NCI-H2081 treated with DMSO at 0.1 percent for 48 hours (cell line): ENCODE measurements around the gene LIMK2.
"Not testable (repeated sequence)": the region's sequence is repeated elsewhere in the genome, so short reads cannot be mapped to it uniquely, and the experiment has no call there.

ENCODE experiments used
- DNase-seq: peaks from one replicate; lab custom pipeline; 2025; lab: John Stamatoyannopoulos, UW

LIMK2 gene

DNA sequence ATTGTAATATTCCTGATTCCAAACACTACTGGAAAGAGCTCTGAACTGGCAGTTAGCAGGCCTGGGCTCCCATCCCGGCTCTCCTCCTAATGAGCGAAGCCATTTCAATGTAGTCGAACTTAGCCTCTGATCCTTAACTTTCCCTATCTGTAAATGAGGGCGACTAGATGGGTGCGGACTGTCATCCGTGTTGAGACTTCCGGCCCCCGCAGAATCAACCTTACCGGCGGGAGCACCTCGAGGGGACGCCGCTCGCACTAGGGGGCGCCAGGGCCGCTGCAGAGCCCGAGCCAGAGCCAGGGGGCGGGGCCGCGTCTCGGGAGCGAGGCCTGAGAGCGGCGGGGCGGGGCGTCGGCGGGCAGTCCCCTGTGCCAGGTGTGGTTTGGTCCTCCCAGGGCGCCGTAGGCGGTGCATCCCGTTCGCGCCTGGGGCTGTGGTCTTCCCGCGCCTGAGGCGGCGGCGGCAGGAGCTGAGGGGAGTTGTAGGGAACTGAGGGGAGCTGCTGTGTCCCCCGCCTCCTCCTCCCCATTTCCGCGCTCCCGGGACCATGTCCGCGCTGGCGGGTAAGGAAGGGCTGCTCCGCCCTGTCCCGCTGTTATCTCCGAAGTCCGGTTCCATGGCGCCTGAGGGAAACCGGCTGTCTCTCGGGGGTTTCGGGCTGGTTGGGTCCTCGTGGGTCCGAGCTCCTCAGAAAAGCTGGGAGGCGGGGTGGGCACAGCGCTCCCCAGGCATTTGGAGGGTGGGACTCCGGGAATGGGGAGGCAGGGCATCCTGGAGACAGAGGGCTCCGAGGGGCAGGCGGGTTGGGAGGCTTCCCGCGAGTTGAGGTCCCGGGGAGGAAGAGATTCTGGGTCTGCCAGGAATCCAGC lies at the start of gene LIMK2:
LIMK2 (plus strand) TSS at position 437 of the 869 bp plus-strand sequence; CDS start at position 548, 111 bp downstream.
- DNase-seq, result peak; percentile 21

- DNase-seq, result no peak
Observed at GRCh38 chr22:31170971-31171370, 41.1 kb upstream of the LIMK2 start.

DNA sequence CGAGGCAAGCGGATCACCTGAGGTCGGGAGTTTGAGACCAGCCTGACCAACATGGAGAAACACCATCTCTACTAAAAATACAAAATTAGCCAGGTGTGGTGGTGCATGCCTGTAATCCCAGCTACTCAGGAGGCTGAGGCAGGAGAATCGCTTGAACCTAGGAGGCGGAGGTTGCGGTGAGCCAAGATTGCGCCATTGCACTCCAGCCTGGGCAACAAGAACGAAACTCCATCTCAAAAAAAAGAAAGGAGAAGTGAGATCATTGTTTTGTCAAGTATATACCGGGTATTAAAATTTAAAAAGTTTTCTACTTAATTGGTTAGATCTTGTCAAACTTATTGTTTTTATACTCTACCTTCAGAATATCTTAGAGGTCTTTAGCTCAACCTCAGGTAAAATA lies 40.4 kb upstream of the LIMK2 start:
- not testable (repeated sequence) for DNase-seq

GRCh38 chr22:31173386-31174145 lies 38.5 kb upstream of the LIMK2 start:
- no peak for DNase-seq

GRCh38 chr22:31176923-31177322 lies 35.2 kb upstream of the LIMK2 start:
- no peak for DNase-seq

DNA sequence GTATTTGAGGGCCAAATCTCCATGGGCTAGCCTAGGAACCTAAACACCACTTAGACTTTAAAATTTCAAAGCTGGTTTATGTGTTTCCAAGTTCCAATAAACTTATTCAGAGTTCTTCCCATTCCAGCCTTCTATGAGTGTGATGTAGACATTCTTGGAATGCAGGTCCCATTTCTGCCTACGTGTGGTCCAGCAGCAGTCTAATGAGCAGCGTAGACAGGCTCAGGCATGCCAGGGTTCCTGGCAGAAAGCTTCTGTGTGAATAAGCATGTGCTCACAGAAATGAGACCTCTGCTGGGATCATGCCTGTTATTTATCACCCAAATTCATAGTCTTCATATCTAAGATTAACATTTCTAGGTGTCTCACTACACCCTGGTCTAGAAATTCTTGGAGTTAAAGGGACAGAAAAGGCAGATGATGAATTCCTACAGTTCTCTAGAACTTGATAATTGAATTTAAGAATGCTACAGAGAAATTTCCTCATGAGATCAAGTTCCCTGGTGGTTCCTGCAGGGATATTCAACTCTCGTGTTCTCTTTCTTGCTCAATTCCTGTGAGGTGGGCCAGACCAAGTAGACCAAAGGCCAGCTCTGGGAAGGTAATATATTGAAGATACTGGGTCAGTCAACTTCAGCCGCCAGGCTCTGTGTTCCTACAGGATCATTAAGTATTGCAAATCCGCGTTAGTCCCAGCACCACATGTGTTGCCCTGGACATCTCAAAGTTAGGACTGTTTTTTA lies 34.5 kb upstream of the LIMK2 start:
- no peak for DNase-seq

DNA sequence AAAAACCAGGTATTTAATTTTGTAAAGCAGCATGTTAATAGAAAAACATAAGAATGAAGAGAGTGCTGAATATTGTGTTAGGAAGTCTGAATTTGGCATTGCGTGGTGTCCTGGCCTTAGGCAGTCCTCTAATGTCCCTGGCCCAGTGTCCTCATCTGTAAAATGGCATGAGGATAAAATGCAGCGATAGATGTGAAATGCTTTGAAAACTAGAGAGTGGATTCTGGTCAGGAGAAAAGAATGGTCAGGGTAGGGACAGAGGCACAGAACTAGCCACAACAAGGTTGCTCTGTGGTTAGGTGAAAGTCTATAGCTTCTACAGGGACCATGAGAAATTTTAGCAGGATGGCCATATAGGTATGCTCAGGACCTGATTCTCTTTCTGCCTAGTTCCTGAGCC lies 33.2 kb upstream of the LIMK2 start:
- no peak for DNase-seq

DNA sequence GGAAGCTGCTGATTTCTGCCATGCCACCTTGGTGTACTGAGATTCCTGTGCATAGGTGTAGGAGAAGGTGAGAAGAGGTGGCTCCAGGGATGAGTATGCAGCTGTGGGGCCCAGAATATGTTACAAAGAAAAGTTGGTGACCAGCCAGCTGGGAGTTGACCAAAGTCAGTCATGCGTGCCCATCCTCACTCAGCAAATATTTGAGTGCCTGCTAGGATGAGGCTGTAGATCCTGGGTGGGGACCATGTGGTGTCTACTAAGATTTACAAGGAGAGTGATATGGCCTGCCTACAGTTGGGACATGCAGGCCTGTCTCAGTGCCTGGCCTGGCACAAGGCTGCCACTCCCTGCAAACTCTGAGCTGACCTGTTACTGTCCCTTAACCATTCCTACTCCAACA lies 32.8 kb upstream of the LIMK2 start:
- no peak for DNase-seq

GRCh38 chr22:31184015-31184414 lies 28.1 kb upstream of the LIMK2 start:
- DNase-seq, result no peak

GRCh38 chr22:31185056-31185455 lies 27.0 kb upstream of the LIMK2 start:
- no peak for DNase-seq

DNA sequence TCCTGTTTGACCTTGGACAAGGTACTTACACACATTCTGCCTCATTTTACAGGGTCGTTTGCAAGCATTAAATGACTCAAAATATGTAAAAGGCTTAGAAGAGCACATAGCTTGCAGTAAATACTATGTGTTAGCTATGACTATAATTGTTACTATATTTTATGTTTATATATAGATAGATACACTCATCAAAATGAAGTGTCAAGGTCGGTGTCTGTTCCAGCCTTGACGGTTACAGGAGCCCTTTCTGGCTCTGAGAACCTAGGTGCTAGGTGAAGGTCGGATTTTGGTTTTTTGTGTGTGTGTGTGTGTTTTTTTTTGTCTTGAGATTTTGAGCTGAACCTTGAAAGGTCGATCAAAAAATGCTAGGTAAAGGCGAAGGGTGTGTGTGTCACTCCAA lies 24.5 kb upstream of the LIMK2 start:
- DNase-seq, result no peak

- DNase-seq, result no peak
Observed at GRCh38 chr22:31192513-31192912, 19.6 kb upstream of the LIMK2 start.

GRCh38 chr22:31193092-31193491 lies 19.0 kb upstream of the LIMK2 start:
- no peak for DNase-seq

DNA sequence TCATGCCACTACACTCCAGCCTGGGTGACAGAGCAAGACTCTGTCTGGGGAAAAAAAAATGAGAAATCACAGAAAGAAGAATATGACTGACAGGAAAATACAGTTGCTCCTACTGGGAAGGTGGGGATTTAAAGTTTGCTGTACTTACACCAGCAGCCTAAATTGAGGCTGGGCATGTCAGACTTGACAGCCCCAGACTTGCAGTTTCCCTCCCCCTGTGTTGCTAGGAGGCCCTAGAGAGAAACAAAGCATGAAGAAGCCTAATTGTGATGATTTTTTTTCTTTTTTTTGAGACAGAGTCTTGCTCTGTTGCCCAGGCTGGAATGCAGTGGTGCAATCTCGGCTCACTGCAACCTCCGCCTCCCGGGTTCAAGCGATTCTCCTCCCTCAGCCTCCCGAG lies 17.4 kb upstream of the LIMK2 start:
- not testable (repeated sequence) for DNase-seq

DNA sequence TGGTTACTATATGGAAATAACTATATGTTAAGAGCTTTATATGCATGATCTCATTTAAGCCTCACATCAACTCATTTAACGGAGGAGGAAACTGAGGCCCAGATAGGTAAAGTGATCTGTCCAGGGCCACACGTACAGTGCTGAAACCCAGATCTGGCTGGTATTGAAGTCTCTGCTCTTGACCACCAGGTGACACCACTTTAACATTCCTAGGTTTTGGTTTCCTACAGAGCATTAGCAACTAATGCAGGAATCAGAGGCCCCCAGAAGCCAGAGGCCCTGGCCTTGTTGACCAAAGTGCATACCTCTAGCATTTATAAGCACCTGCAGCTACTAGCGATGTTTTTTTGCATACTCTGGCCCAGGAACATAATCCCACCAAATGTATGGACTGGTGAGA lies 12.9 kb upstream of the LIMK2 start:
- DNase-seq, result no peak

DNA sequence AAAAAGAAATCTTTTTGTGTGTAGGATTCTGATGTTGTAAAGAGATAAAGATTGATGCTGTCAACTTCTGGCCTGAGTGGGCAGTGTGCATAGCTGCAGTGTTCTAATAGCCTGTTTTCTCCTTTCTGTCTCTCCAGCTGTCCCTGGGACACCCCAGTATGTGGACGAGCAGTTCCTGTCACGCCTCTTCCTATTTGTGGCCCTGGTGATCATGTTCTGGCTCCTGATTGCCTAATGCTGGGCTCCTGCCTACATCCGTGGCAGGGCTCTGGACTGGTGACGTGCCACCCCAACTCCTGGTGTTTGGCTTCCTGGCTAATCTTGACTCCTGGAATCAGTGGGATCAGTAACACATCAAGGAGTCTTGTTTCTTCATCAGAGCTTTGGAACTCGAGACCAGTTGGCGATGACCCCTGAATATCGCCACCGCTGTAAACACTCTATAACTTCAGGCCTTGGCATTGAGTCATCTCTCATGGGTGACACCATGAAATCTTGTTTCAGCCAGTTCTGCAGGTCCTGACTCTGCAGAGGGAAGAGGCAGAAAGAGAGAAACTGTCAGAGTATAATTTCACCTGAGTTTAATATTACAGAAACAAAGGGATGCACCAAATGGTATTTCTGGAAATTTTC lies 7.6 kb upstream of the LIMK2 start:
- DNase-seq, result not testable (repeated sequence)

GRCh38 chr22:31205059-31205458 lies 7.0 kb upstream of the LIMK2 start:
- DNase-seq, result not testable (repeated sequence)

DNA sequence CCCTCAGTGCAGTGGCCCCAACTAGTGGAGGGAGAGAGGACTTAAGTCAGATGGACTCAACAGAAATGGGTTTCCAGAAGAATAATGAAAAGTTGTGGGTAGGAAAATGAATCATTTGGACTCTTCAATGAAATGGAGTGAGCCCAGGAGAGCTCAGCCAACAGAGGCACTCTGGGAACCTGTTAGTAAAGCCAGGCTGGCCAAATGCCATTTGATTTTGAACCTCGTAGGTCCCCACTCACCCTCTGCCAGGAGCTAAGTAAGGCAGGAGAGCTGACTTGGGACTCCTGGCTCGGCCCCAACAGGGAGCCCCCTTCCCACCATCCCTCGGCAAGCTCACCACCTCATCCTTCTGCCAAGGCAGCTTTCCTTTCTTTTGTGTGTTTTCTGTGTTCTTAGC lies 5.6 kb upstream of the LIMK2 start:
- DNase-seq, result not testable (repeated sequence)

- DNase-seq, result no peak
Observed at GRCh38 chr22:31206896-31207687, 5.0 kb upstream of the LIMK2 start.

GRCh38 chr22:31210556-31211421 lies 1.3 kb upstream of the LIMK2 start:
- DNase-seq, result no peak
